ENCODE results near the gene CCDC107. TPM values are rescaled to one million over a fixed set of nuclear protein-coding genes. Genes with fewer than 3 reads are reported as not detected.

CCDC107 gene
- total RNA-seq, 2 experiments from 2014 or later: 12.1 to 13.7 TPM

GRCh38 chr9:35660966-35661415 is 2.9 kb downstream of the CCDC107 start:
- intact Hi-C loops (cut with micrococcal nuclease): no loop called here
- POLR2A ChIA-PET: interaction anchor here (0.8 to 1.7 kb wide), 5 partner anchors 15 to 70 kb away, joined by 3 to 8 read pairs (median 3); partner anchors contain the start of genes CD72 and TLN1
- TF ChIP-seq CTCF (IDR thresholded peaks at IDR 0.05): no peak
- peaks cover 68% of the 10 kb centered on the region for H3K4me1 Mint-ChIP-seq (ENCODE audit: low read depth)
- no peak for ATAC-seq
- H3K36me3 Mint-ChIP-seq (ENCODE audit: low read depth): peaks cover 44% of the 10 kb centered on the region
- DNase-seq: no peak
- no peak overlapping the region for H3K27ac Mint-ChIP-seq
- no peaks in the 10 kb centered on the region for H3K9me3 Mint-ChIP-seq
- peak overlapping the region; percentile 4 for H3K4me3 Mint-ChIP-seq
- peaks cover 2% of the 10 kb centered on the region for H3K27me3 Mint-ChIP-seq
- CTCF ChIA-PET: interaction anchor here (0.7 to 24.5 kb wide), 12 partner anchors 9 to 1257 kb away, joined by 3 to 313 read pairs (median 4); partner anchors contain the start of genes SIT1 and TPM2

DNA sequence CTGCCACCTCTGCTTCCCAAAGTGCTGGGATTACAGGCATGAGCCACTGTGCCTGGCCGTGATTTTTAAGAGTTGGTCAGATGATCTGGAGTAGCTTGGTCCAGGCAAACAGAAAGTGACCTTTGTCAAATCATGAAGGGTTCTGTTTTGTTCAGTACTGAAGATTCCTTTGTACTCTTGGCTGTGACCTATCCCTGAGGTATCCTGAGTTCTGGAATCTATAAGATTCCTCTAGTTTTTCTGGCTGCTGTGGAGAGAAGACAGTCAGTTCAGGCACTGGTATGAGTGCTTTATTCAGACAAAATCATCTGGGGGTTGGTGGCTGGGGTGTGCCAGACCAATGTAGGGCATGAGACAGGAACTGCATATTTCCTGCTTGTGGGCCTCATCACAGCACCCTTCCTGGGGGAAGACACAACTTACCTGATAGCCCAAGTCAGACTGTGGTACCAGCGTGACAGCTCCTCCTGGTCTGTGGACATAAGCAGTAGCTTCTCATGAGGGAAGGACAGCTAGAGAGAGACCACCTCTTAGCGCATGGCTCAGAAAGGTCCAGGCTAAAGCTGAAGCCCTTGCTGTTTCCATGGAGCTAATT is 3.8 kb downstream of the CCDC107 start:
- POLR2A ChIA-PET: interaction anchor here (0.8 to 1.7 kb wide), 4 partner anchors 14 to 43 kb away, joined by 3 to 8 read pairs (median 4); partner anchors contain the start of gene CD72
- peaks cover 2% of the 10 kb centered on the region for H3K27me3 Mint-ChIP-seq
- no peak for DNase-seq
- no peaks in the 10 kb centered on the region for H3K9me3 Mint-ChIP-seq
- H3K36me3 Mint-ChIP-seq (ENCODE audit: low read depth): peaks cover 44% of the 10 kb centered on the region
- ATAC-seq: no peak
- intact Hi-C loops (cut with micrococcal nuclease): no loop called here
- H3K27ac Mint-ChIP-seq: peak overlapping the region; percentile 82
- peaks cover 60% of the 10 kb centered on the region for H3K4me1 Mint-ChIP-seq (ENCODE audit: low read depth)
- CTCF ChIA-PET: interaction anchor here (0.7 to 24.5 kb wide), 12 partner anchors 10 to 1258 kb away, joined by 3 to 313 read pairs (median 4); partner anchors contain the start of genes SIT1 and TPM2
- H3K4me3 Mint-ChIP-seq: peak overlapping the region; percentile 84
- TF ChIP-seq CTCF (IDR thresholded peaks at IDR 0.05): no peak

- Mint-ChIP-seq H3K4me1 (ENCODE audit: low read depth) (peaks cover 55% of the 10 kb centered on the region), H3K36me3 (ENCODE audit: low read depth) (peaks cover 44% of the 10 kb centered on the region), H3K27me3 (peaks cover 2% of the 10 kb centered on the region), H3K9me3 (no peaks in the 10 kb centered on the region), H3K4me3 (peak overlapping the region; percentile 84), H3K27ac (peak overlapping the region; percentile 82)
- intact Hi-C loops (cut with micrococcal nuclease): no loop called here
- POLR2A ChIA-PET: interaction anchor here (1.1 kb wide), 2 partner anchors 15 to 17 kb away, joined by 3 to 4 read pairs; no protein-coding TSS in a partner anchor
- DNase-seq: no peak
- ATAC-seq: no peak
- TF ChIP-seq CTCF (IDR thresholded peaks at IDR 0.05): no peak
- CTCF ChIA-PET: interaction anchor here (1.1 to 24.5 kb wide), 10 partner anchors 9 to 220 kb away, joined by 3 to 313 read pairs (median 6); partner anchors contain the start of genes SIT1 and TPM2
Measured at GRCh38 chr9:35662437-35662836, 4.3 kb downstream of the CCDC107 start.

GRCh38 chr9:35664531-35665470 is 6.7 kb downstream of the CCDC107 start, which contains the start of gene ARHGEF39:
TSS of gene ARHGEF39 (minus strand) at chr9:35665195. CDS start at chr9:35665169, 26 bp downstream.
- CTCF ChIA-PET: interaction anchor here (0.8 to 24.5 kb wide), 18 partner anchors 11 to 125 kb away, joined by 3 to 313 read pairs (median 5); partner anchors contain the start of genes CREB3, SIT1, TLN1 and TPM2
- intact Hi-C loops (cut with micrococcal nuclease): no loop called here

More at GRCh38 chr9:35664531-35665470, 6.7 kb downstream of the CCDC107 start, which contains the start of gene ARHGEF39:
- Mint-ChIP-seq H3K4me3 (peak within 1 kb of the TSS; percentile 84), H3K27ac (peak within 1 kb of the TSS; percentile 63), H3K4me1 (ENCODE audit: low read depth) (peaks cover 40% of the 10 kb centered on the region), H3K9me3 (no peaks in the 10 kb centered on the region), H3K27me3 (no peaks in the 10 kb centered on the region), H3K36me3 (ENCODE audit: low read depth) (peaks cover 33% of the 10 kb centered on the region)
- TF ChIP-seq CTCF (IDR thresholded peaks at IDR 0.05): no peak
- ATAC-seq: peak; percentile 89
- DNase-seq: peak; percentile 80
- POLR2A ChIA-PET: interaction anchor here (0.6 to 3.3 kb wide), 14 partner anchors 9 to 91 kb away, joined by 3 to 12 read pairs (median 4); partner anchors contain the start of gene TLN1

Measured in activated CD8-positive, alpha-beta T cell treated with anti-CD3 and anti-CD28 coated beads for 36 hours (primary cell).